H1 (cell line): ENCODE measurements around the gene ITGA11. TPM values are rescaled to one million over a fixed set of nuclear protein-coding genes. Genes with fewer than 3 reads are reported as not detected.

Experiments used
- CTCF ChIA-PET: fragments of 300-600 bp; sonication (Branson Sonifier 250); formaldehyde crosslinking; loops from one replicate; lab custom pipeline; 2021; ENCODE audit not compliant: partially characterized antibody; lab: Charles Lee
- POLR2A ChIA-PET: fragments of 300-600 bp; sonication (Branson Sonifier 250); formaldehyde crosslinking; loops from one replicate; lab custom pipeline; 2021; ENCODE audit warnings: inconsistent platforms; ENCODE audit not compliant: partially characterized antibody; lab: Charles Lee
- DNase-seq, 2 experiments: peaks; one replicate each; pipeline versions ENCODE4 v3.0.0 to v3.0.0-alpha.2; 2010 to 2022; ENCODE audit warnings: low spot score in 2 of 2, low read depth in 1 of 2, mixed read lengths in 1 of 2
- FAIRE-seq: peaks from 2 replicates; lab custom pipeline; 2011; peaks lifted over from hg19 to GRCh38; lab: Jason Lieb, UNC
- H2AFZ ChIP-seq: 2 replicates; pipeline ENCODE4 v1.8.1; 2012; ENCODE audit warnings: low read length, inconsistent platforms
- H2AK5ac ChIP-seq: 2 replicates; pipeline ENCODE4 v1.6.1; 2013; ENCODE audit warnings: low read depth, low read length
- H2BK120ac ChIP-seq: replicated peaks from 2 replicates; pipeline ENCODE3; 2013; ENCODE audit warnings: low read depth, low read length, inconsistent platforms
- H2BK12ac ChIP-seq: 2 replicates; pipeline ENCODE4 v1.6.1; 2013; ENCODE audit warnings: low read depth, low read length
- H2BK15ac ChIP-seq: 2 replicates; pipeline ENCODE4 v1.6.1; 2013; ENCODE audit warnings: low read length
- H2BK20ac ChIP-seq: 2 replicates; pipeline ENCODE4 v1.6.1; 2013; ENCODE audit warnings: low read length
- H2BK5ac ChIP-seq: 2 replicates; pipeline ENCODE4 v1.6.1; 2013; ENCODE audit warnings: low read depth, low read length
- H3K14ac ChIP-seq: 2 replicates; pipeline ENCODE4 v1.6.1; 2013; ENCODE audit warnings: inconsistent platforms; ENCODE audit not compliant: insufficient read length
- H3K18ac ChIP-seq: 2 replicates; pipeline ENCODE4 v1.6.1; 2013; ENCODE audit warnings: low read length; ENCODE audit errors: extremely low read depth
- H3K23ac ChIP-seq: 2 replicates; pipeline ENCODE4 v1.6.1; 2013; ENCODE audit warnings: inconsistent platforms; ENCODE audit not compliant: insufficient read length
- H3K23me2 ChIP-seq: 2 replicates; pipeline ENCODE4 v1.6.1; 2013; ENCODE audit warnings: low read depth, low read length
- H3K27ac ChIP-seq: 2 replicates; pipeline ENCODE4 v1.6.1; 2011; ENCODE audit warnings: low read depth, low read length, inconsistent platforms
- H3K27me3 ChIP-seq, 4 experiments: replicated peaks in 1 of 4; 1 replicate in 1 of 4; 2 replicates in 3 of 4; pipeline versions ENCODE4 v1.6.1 to v1.8.1; 2011 to 2013; ENCODE audit warnings: low read length in 3 of 4, mild to moderate bottlenecking in 3 of 4, inconsistent platforms in 2 of 4, mixed read lengths in 2 of 4, moderate library complexity in 1 of 4; ENCODE audit not compliant: control insufficient read depth in 3 of 4, insufficient read depth in 3 of 4; ENCODE audit errors: extremely low read depth in 1 of 4
- H3K36me3 ChIP-seq, 4 experiments: 2 replicates each; pipeline versions ENCODE4 v1.6.1 to v1.8.1; 2011 to 2013; ENCODE audit warnings: mild to moderate bottlenecking in 4 of 4, low read length in 3 of 4, moderate library complexity in 2 of 4, control low read depth in 1 of 4, inconsistent platforms in 1 of 4; ENCODE audit not compliant: insufficient read depth in 4 of 4, control insufficient read depth in 2 of 4
- H3K4ac ChIP-seq: replicated peaks from 2 replicates; pipeline ENCODE3; 2013; ENCODE audit warnings: low read length, low read depth, mixed read lengths, inconsistent platforms; ENCODE audit not compliant: insufficient read length
- H3K4me1 ChIP-seq, 4 experiments: replicated peaks in 1 of 4; 1 replicate in 1 of 4; 2 replicates in 3 of 4; pipeline versions ENCODE4 v1.6.1 to v1.8.1; 2011 to 2013; ENCODE audit warnings: low read length in 3 of 4, inconsistent platforms in 2 of 4, mixed read lengths in 1 of 4; ENCODE audit not compliant: insufficient read depth in 4 of 4, control insufficient read depth in 3 of 4
- H3K4me2 ChIP-seq, 2 experiments: 2 replicates each; pipeline versions ENCODE4 v1.6.1 to v1.8.1; 2011 to 2013; ENCODE audit warnings: low read depth in 2 of 2, low read length in 2 of 2, control low read depth in 1 of 2, inconsistent platforms in 1 of 2, mild to moderate bottlenecking in 1 of 2; ENCODE audit not compliant: insufficient read depth in 1 of 2
- H3K4me3 ChIP-seq, 4 experiments: fragments of 200-600, 300-600 bp in 1 of 4; sonication (generic), shearing (Covaris generic), sonication (Bioruptor Twin) in 1 of 4; 2 replicates each; pipeline versions ENCODE4 v1.5.1 to v1.8.1; 2011 to 2016; ENCODE audit warnings: low read length in 4 of 4, low read depth in 3 of 4, control low read depth in 2 of 4, inconsistent platforms in 2 of 4, mild to moderate bottlenecking in 2 of 4, mixed read lengths in 1 of 4, moderate library complexity in 1 of 4; ENCODE audit not compliant: insufficient read depth in 2 of 4; ENCODE audit errors: extremely low read depth in 1 of 4
- H3K56ac ChIP-seq: replicated peaks from 2 replicates; pipeline ENCODE3; 2013; ENCODE audit warnings: low read depth, mild to moderate bottlenecking, mixed read lengths, low read length, inconsistent platforms; ENCODE audit not compliant: insufficient read length
- H3K79me1 ChIP-seq: 2 replicates; pipeline ENCODE4 v1.6.1; 2013; ENCODE audit warnings: low read depth, low read length, control low read depth
- H3K79me2 ChIP-seq, 2 experiments: 2 replicates each; pipeline versions ENCODE4 v1.6.1 to v1.8.1; 2012 to 2013; ENCODE audit warnings: low read length in 2 of 2, mild to moderate bottlenecking in 2 of 2, inconsistent platforms in 1 of 2; ENCODE audit not compliant: insufficient read depth in 2 of 2, control insufficient read depth in 1 of 2
- H3K9ac ChIP-seq, 4 experiments: replicated peaks in 1 of 4; 1 replicate in 1 of 4; 2 replicates in 3 of 4; pipeline versions ENCODE4 v1.6.1 to v1.8.1; 2011 to 2013; ENCODE audit warnings: low read depth in 3 of 4, low read length in 3 of 4, control low read depth in 2 of 4, mild to moderate bottlenecking in 2 of 4, moderate library complexity in 2 of 4, inconsistent platforms in 1 of 4; ENCODE audit errors: extremely low read depth in 1 of 4
- H3K9me3 ChIP-seq, 2 experiments: 2 replicates each; pipeline versions ENCODE4 v1.6.1 to v1.8.1; 2012 to 2013; ENCODE audit warnings: mild to moderate bottlenecking in 2 of 2, moderate library complexity in 2 of 2, control low read depth in 1 of 2, inconsistent platforms in 1 of 2, low read depth in 1 of 2, low read length in 1 of 2, mixed read lengths in 1 of 2; ENCODE audit not compliant: insufficient read depth in 2 of 2
- H4K20me1 ChIP-seq, 2 experiments: replicated peaks in 1 of 2; 2 replicates each; pipeline versions ENCODE3 to v1.8.1; 2011 to 2013; ENCODE audit warnings: inconsistent platforms in 2 of 2, low read length in 2 of 2, mild to moderate bottlenecking in 1 of 2; ENCODE audit not compliant: insufficient read depth in 2 of 2, control insufficient read depth in 1 of 2
- H4K5ac ChIP-seq: 2 replicates; pipeline ENCODE4 v1.6.1; 2013; ENCODE audit warnings: low read length, low read depth, mixed read lengths, inconsistent platforms; ENCODE audit not compliant: insufficient read length
- H4K8ac ChIP-seq: 2 replicates; pipeline ENCODE4 v1.8.0; 2013; ENCODE audit warnings: mild to moderate bottlenecking, moderate library complexity, low read length, inconsistent platforms; ENCODE audit not compliant: insufficient read depth; ENCODE audit errors: extremely low read depth
- H4K91ac ChIP-seq: replicated peaks from 2 replicates; pipeline ENCODE3; 2013; ENCODE audit warnings: low read length, mixed read lengths, inconsistent platforms; ENCODE audit not compliant: insufficient read length
- CHD1 ChIP-seq: IDR thresholded peaks from 2 replicates; pipeline ENCODE4 v1.6.1; 2012; ENCODE audit warnings: low read depth, low read length, improper control_type of control experiment
- EZH2 ChIP-seq: fragments of 200-600 bp; sonication (generic); IDR thresholded peaks from 2 replicates; pipeline ENCODE4 v1.7.1; 2012; ENCODE audit warnings: low read depth, mild to moderate bottlenecking, moderate library complexity, low read length, inconsistent platforms; ENCODE audit not compliant: severe bottlenecking
- KDM4A ChIP-seq: IDR thresholded peaks from one replicate; pipeline ENCODE4 v1.7.1; 2012; ENCODE audit warnings: low read depth, mild to moderate bottlenecking, moderate library complexity, low read length, inconsistent platforms; ENCODE audit not compliant: severe bottlenecking
- SP4 ChIP-seq: IDR thresholded peaks from 2 replicates; pipeline ENCODE4 v1.6.1; 2012; ENCODE audit warnings: low read length, inconsistent platforms
- WGBS, 2 experiments: shearing (Covaris generic) in 1 of 2; methylation state at CpG; one replicate each; pipeline versions ENCODE4 v1.1.6 to v1.1.7; 2013 to 2015; ENCODE audit warnings: low lambda C conversion rate in 2 of 2, mixed read lengths in 2 of 2, inconsistent platforms in 1 of 2, low coverage in 1 of 2, missing lambda C conversion rate in 1 of 2; ENCODE audit not compliant: insufficient replicate concordance in 2 of 2, insufficient coverage in 1 of 2, insufficient read length in 1 of 2; ENCODE audit errors: extremely low coverage in 1 of 2, missing lambda C conversion rate in 1 of 2; 5-methylcytosine and 5-hydroxymethylcytosine counted together
- polyA plus RNA-seq, 7 experiments: library from polyadenylated mRNA; depleted of rRNA in 3 of 7; stranded (reverse) in 5 of 7; unstranded in 2 of 7; fragments of >200 nt in 5 of 7; fragments of 200-250 nt in 2 of 7; gene quantifications; 1 replicate in 5 of 7; 2 replicates in 1 of 7; 4 replicates in 1 of 7; pipeline versions ENCODE4 v1.2.1 to v1.2.3, GENCODE V29; 2011 to 2013; ENCODE audit warnings: missing spikeins in 2 of 7, mixed read lengths in 2 of 7
- total RNA-seq: library from RNA; stranded (reverse); fragmentation: NEBNext Ultra II Directional; extraction: Animal tissue kit (Norgen Biotek cat#: 25700); gene quantifications from 2 replicates; pipeline ENCODE4 v1.2.1, GENCODE V29; 2021
- TF ChIP-seq, protein P1 (sequence below), 3 experiments: IDR thresholded peaks; 1 replicate in 2 of 3; 2 replicates in 1 of 3; pipeline versions ENCODE4 v1.5.1 to v1.6.1; 2011; ENCODE audit warnings: low read length in 3 of 3, mild to moderate bottlenecking in 3 of 3, inconsistent platforms in 2 of 3, low read depth in 1 of 3, moderate library complexity in 1 of 3; ENCODE audit not compliant: insufficient read depth in 1 of 3; ENCODE audit errors: control extremely low read depth in 1 of 3

The ITGA11 gene
- total and polyA plus RNA-seq, 2 of the 8 experiments (the other 6 are each of a cell fraction or from before 2014, with no cell fraction given) = 0.05 to 0.06 TPM

GRCh38 chr15:68334661-68335124 is 97.3 kb downstream of the ITGA11 start:
- Histone ChIP-seq H3K27ac (no peak overlapping the region), H2AFZ (no peak overlapping the region), H3K4ac (no peak overlapping the region), H4K91ac (no peak overlapping the region), H3K4me1 (peaks cover 2 to 10% (median 7%) of the 10 kb centered on the region in 4 experiments), H4K8ac (no peak overlapping the region), H4K5ac (no peak overlapping the region), H2BK20ac (no peak overlapping the region), H3K23me2 (0 out of 2 replicates have a peak, but pooled peaks cover 2% of the 10 kb centered on the region), H3K18ac (no peak overlapping the region), H2BK15ac (peak overlapping the region; percentile 81; the same call in 1 of the 2 replicates), H2BK120ac (no peak overlapping the region), H4K20me1 (no peaks in the 10 kb centered on the region), H3K4me2 (no peak overlapping the region), H3K9me3 (no peaks in the 10 kb centered on the region), H3K9ac (no peak overlapping the region), H2BK12ac (no peak overlapping the region), H3K27me3 (no peaks in the 10 kb centered on the region), H3K56ac (no peak overlapping the region), H3K79me1 (no peaks in the 10 kb centered on the region), H3K23ac (no peak overlapping the region), H3K4me3 (no peak overlapping the region), H3K14ac (no peak overlapping the region), H2BK5ac (no peak overlapping the region), H3K79me2 (no peaks in the 10 kb centered on the region), H3K36me3 (no peaks in the 10 kb centered on the region), H2AK5ac (no peak overlapping the region)
- TF ChIP-seq EZH2 = no peak
- no peak for TF ChIP-seq SP4
- TF ChIP-seq, protein P1, sequence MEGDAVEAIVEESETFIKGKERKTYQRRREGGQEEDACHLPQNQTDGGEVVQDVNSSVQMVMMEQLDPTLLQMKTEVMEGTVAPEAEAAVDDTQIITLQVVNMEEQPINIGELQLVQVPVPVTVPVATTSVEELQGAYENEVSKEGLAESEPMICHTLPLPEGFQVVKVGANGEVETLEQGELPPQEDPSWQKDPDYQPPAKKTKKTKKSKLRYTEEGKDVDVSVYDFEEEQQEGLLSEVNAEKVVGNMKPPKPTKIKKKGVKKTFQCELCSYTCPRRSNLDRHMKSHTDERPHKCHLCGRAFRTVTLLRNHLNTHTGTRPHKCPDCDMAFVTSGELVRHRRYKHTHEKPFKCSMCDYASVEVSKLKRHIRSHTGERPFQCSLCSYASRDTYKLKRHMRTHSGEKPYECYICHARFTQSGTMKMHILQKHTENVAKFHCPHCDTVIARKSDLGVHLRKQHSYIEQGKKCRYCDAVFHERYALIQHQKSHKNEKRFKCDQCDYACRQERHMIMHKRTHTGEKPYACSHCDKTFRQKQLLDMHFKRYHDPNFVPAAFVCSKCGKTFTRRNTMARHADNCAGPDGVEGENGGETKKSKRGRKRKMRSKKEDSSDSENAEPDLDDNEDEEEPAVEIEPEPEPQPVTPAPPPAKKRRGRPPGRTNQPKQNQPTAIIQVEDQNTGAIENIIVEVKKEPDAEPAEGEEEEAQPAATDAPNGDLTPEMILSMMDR (IDR thresholded peaks at IDR 0.05; ENCODE audit: control extremely low read depth in 1 of 3, insufficient read depth in 1 of 3, low read depth in 1 of 3, low read length in 3 of 3) = peak in 2 of 3 experiments; percentile 31 to 33; a peak in 2 of 4 replicates
- no peak for TF ChIP-seq KDM4A
- no peak for TF ChIP-seq CHD1
- ChIA-PET POLR2A (interaction anchor here (2.2 kb wide), 1 partner anchor 57 kb away, joined by 5 read pairs; the partner anchor contains the start of gene FEM1B), CTCF (interaction anchor here (0.6 to 3.8 kb wide), 15 partner anchors 9 to 448 kb away, joined by 3 to 15 read pairs (median 5); no protein-coding TSS in a partner anchor)
- DNase-seq (no peak), FAIRE-seq (no peak)
- WGBS, 2 experiments = 80% methylated on average over 9 of the region's 9 CpGs; no CpG with 5 or more reads in 1 of the 2 experiments
